Measurements from ENCODE around the gene MRPL47. TPM values are rescaled to one million over a fixed set of nuclear protein-coding genes. Genes with fewer than 3 reads are reported as not detected.

Gene MRPL47
- total RNA-seq, 6 donors from 2014 or later: 3.1 to 27.7 (median 22.9) TPM

GRCh38 chr3:179591313-179591712, 13.1 kb downstream of the MRPL47 start:
- Histone ChIP-seq H3K27ac (no peak overlapping the region), H3K4me1 (no peaks in the 10 kb centered on the region), H3K27me3 (no peaks in the 10 kb centered on the region), H3K9me3 (no peaks in the 10 kb centered on the region), H3K4me3 (no peak overlapping the region), H3K36me3 (peaks cover 37 to 98% (median 76%) of the 10 kb centered on the region in 4 donors)
- ATAC-seq (ENCODE audit: low FRiP score in 2 of 2) (no peak), DNase-seq (no peak)
- TF ChIP-seq POLR2A (IDR thresholded peaks at IDR 0.05): no peak
- TF ChIP-seq POLR2AphosphoS5 (IDR thresholded peaks at IDR 0.05): no peak
- no peak for TF ChIP-seq EP300 (IDR thresholded peaks at IDR 0.05)
- TF ChIP-seq, protein P1, sequence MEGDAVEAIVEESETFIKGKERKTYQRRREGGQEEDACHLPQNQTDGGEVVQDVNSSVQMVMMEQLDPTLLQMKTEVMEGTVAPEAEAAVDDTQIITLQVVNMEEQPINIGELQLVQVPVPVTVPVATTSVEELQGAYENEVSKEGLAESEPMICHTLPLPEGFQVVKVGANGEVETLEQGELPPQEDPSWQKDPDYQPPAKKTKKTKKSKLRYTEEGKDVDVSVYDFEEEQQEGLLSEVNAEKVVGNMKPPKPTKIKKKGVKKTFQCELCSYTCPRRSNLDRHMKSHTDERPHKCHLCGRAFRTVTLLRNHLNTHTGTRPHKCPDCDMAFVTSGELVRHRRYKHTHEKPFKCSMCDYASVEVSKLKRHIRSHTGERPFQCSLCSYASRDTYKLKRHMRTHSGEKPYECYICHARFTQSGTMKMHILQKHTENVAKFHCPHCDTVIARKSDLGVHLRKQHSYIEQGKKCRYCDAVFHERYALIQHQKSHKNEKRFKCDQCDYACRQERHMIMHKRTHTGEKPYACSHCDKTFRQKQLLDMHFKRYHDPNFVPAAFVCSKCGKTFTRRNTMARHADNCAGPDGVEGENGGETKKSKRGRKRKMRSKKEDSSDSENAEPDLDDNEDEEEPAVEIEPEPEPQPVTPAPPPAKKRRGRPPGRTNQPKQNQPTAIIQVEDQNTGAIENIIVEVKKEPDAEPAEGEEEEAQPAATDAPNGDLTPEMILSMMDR (IDR thresholded peaks at IDR 0.05): no peak
- 83 to 85% methylated on average over 1 of the region's 1 CpG for WGBS, 2 donors

DNA sequence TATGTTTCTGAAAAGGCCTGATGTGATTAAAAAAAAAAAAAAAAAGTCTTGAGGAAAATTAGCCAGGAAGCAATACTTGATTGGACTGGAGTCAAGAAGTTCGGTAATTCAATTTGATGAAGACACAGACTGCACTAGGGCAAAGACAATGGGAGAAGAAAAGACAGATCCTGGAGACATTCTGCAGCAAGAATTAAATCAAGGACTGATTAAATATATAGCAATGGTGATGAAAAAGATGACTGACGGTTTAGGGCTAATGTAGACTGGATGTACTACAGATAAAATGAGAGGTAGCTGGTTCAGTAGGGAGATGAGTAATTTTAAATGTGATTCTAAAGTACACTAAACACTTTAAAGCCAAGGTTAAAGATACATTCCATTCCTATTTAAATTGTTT, 13.8 kb downstream of the MRPL47 start:
- H3K27ac ChIP-seq: no peak overlapping the region
- DNase-seq: no peak
- H3K4me1 ChIP-seq: no peaks in the 10 kb centered on the region
- TF ChIP-seq POLR2AphosphoS5 (IDR thresholded peaks at IDR 0.05): no peak
- TF ChIP-seq, protein P1 (IDR thresholded peaks at IDR 0.05): no peak
- TF ChIP-seq POLR2A (IDR thresholded peaks at IDR 0.05): no peak
- no peak for TF ChIP-seq EP300 (IDR thresholded peaks at IDR 0.05)
- no peaks in the 10 kb centered on the region for H3K9me3 ChIP-seq
- no peak for ATAC-seq (ENCODE audit: low FRiP score in 2 of 2)
- 74 to 88% methylated on average over 2 of the region's 2 CpGs for WGBS, 2 donors
- H3K4me3 ChIP-seq: no peak overlapping the region
- H3K36me3 ChIP-seq: peaks cover 37 to 98% (median 75%) of the 10 kb centered on the region in 4 donors
- no peaks in the 10 kb centered on the region for H3K27me3 ChIP-seq

- Histone ChIP-seq H3K4me3 (no peak overlapping the region), H3K27ac (no peak overlapping the region), H3K36me3 (peaks cover 37 to 98% (median 73%) of the 10 kb centered on the region in 4 donors), H3K4me1 (no peaks in the 10 kb centered on the region), H3K9me3 (no peaks in the 10 kb centered on the region), H3K27me3 (no peaks in the 10 kb centered on the region)
- DNase-seq (no peak), ATAC-seq (ENCODE audit: low FRiP score in 2 of 2) (no peak)
- no peak for TF ChIP-seq POLR2A (IDR thresholded peaks at IDR 0.05)
- no peak for TF ChIP-seq POLR2AphosphoS5 (IDR thresholded peaks at IDR 0.05)
- TF ChIP-seq, protein P1 (IDR thresholded peaks at IDR 0.05): no peak
- no peak for TF ChIP-seq EP300 (IDR thresholded peaks at IDR 0.05)
Measured at GRCh38 chr3:179589143-179589542, 15.3 kb downstream of the MRPL47 start.

DNA sequence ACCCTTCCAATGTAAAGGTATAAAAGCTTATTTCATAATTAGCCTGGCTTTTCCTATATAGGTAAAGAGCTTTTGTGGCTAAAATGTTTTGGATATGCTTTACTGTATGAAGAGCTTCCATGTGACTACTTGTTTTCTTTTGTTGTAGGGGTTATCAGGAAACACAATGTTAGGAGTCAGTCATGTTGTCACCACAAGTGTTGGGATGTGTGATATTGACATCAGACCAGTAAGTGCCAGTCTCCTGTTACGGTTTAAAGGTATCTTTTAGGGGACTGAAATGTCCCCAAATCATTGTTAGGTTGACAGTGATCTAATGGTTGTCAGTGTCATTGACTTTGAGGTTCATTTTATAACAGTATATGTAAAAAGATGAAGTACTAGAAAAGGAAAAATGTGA, 23.4 kb downstream of the MRPL47 start:
- no peak overlapping the region for H3K27ac ChIP-seq
- no peak for DNase-seq
- no peaks in the 10 kb centered on the region for H3K9me3 ChIP-seq
- H3K4me1 ChIP-seq: no peaks in the 10 kb centered on the region
- WGBS, 2 donors: 100% methylated on average over 1 of the region's 1 CpG
- H3K4me3 ChIP-seq: no peak overlapping the region
- TF ChIP-seq, protein P1 (IDR thresholded peaks at IDR 0.05): no peak
- TF ChIP-seq EP300 (IDR thresholded peaks at IDR 0.05) (no peak), POLR2AphosphoS5 (IDR thresholded peaks at IDR 0.05) (no peak), POLR2A (IDR thresholded peaks at IDR 0.05) (no peak)
- ATAC-seq (ENCODE audit: low FRiP score in 2 of 2): no peak
- peaks cover 4 to 84% (median 44%) of the 10 kb centered on the region in 4 donors for H3K36me3 ChIP-seq
- no peaks in the 10 kb centered on the region for H3K27me3 ChIP-seq

GRCh38 chr3:179565496-179565895, 38.9 kb downstream of the MRPL47 start:
- no peak for ATAC-seq (ENCODE audit: low FRiP score in 2 of 2)

More at GRCh38 chr3:179565496-179565895, 38.9 kb downstream of the MRPL47 start:
- 83 to 86% methylated on average over 3 of the region's 3 CpGs for WGBS, 2 donors
- Histone ChIP-seq H3K4me1 (peaks cover 9 to 26% (median 13%) of the 10 kb centered on the region in 4 donors), H3K27ac (no peak overlapping the region), H3K27me3 (no peaks in the 10 kb centered on the region), H3K36me3 (peaks cover 0 to 7% (median 3%) of the 10 kb centered on the region in 4 donors), H3K4me3 (no peak overlapping the region), H3K9me3 (no peaks in the 10 kb centered on the region)
- TF ChIP-seq, protein P1 (IDR thresholded peaks at IDR 0.05): no peak
- TF ChIP-seq EP300 (IDR thresholded peaks at IDR 0.05) (no peak), POLR2AphosphoS5 (IDR thresholded peaks at IDR 0.05) (no peak), POLR2A (IDR thresholded peaks at IDR 0.05) (no peak)
- DNase-seq: no peak
